SK-N-SH (cell line): Measurements from ENCODE around the gene S1PR2. TPM values are rescaled to one million over a fixed set of nuclear protein-coding genes. Genes with fewer than 3 reads are reported as not detected.

Experiments used
- CTCF ChIA-PET: fragments of 300-600, 350-600 bp; formaldehyde crosslinking; extraction: SDS; loops from one replicate; lab custom pipeline; 2021; lab: Yijun Ruan, JAX
- POLR2A ChIA-PET: fragments of 350-600 bp; sonication (Branson Sonifier 250); formaldehyde crosslinking; extraction: SDS; loops from one replicate; lab custom pipeline; 2020; ENCODE audit warnings: antibody characterized with exemption, inconsistent platforms; lab: Yijun Ruan, JAX
- DNase-seq: peaks from one replicate; pipeline ENCODE4 v3.0.0; 2012
- H2AFZ ChIP-seq: fragments of 200-600 bp; sonication (generic); 2 replicates; pipeline ENCODE4 v1.8.1; 2016; ENCODE audit warnings: antibody characterized with exemption, mild to moderate bottlenecking, low read depth
- H3F3A ChIP-seq: fragments of 200-600 bp; sonication (generic); replicated peaks from 2 replicates; pipeline ENCODE3; 2016; ENCODE audit warnings: antibody characterized with exemption, mild to moderate bottlenecking; ENCODE audit not compliant: insufficient read depth
- H3K27ac ChIP-seq, 2 experiments: fragments of 200-500 bp in 1 of 2; fragments of 200-600 bp in 1 of 2; sonication (Bioruptor generic) in 1 of 2; sonication (generic), shearing (Covaris generic) in 1 of 2; 2 replicates each; pipeline versions ENCODE4 v1.5.1 to v1.6.1; 2014 to 2016; ENCODE audit warnings: low read depth in 2 of 2, inconsistent platforms in 1 of 2, low read length in 1 of 2, mild to moderate bottlenecking in 1 of 2, mixed read lengths in 1 of 2
- H3K27me3 ChIP-seq: fragments of 200-600 bp; sonication (generic), shearing (Covaris generic); 2 replicates; pipeline ENCODE4 v1.6.1; 2016; ENCODE audit warnings: mixed run types; ENCODE audit not compliant: insufficient read depth
- H3K36me3 ChIP-seq, 2 experiments: fragments of 200-500 bp in 1 of 2; fragments of 200-600 bp in 1 of 2; sonication (Bioruptor generic) in 1 of 2; sonication (generic) in 1 of 2; replicated peaks in 1 of 2; 2 replicates each; pipeline versions ENCODE3 to v1.5.1; 2014 to 2016; ENCODE audit warnings: low read length in 1 of 2, mild to moderate bottlenecking in 1 of 2; ENCODE audit not compliant: insufficient read depth in 2 of 2, control insufficient read depth in 1 of 2
- H3K4me1 ChIP-seq, 2 experiments: fragments of 200-500 bp in 1 of 2; fragments of 200-600 bp in 1 of 2; sonication (Bioruptor generic) in 1 of 2; sonication (generic), shearing (Covaris generic) in 1 of 2; 2 replicates each; pipeline versions ENCODE4 v1.5.1 to v1.6.1; 2014 to 2016; ENCODE audit warnings: low read depth in 1 of 2, low read length in 1 of 2, mixed run types in 1 of 2; ENCODE audit not compliant: insufficient read depth in 2 of 2, control insufficient read depth in 1 of 2
- H3K4me2 ChIP-seq: fragments of 200-600 bp; sonication (generic), shearing (Covaris generic); 2 replicates; pipeline ENCODE4 v1.6.1; 2017; ENCODE audit warnings: mixed run types
- H3K4me3 ChIP-seq, 2 experiments: fragments of 200-500 bp in 1 of 2; fragments of 200-600 bp in 1 of 2; sonication (Bioruptor generic) in 1 of 2; sonication (generic), shearing (Covaris generic) in 1 of 2; 2 replicates each; pipeline versions ENCODE4 v1.5.1 to v1.8.1; 2014 to 2016; ENCODE audit warnings: low read depth in 2 of 2, inconsistent platforms in 1 of 2, low read length in 1 of 2, mild to moderate bottlenecking in 1 of 2, mixed read lengths in 1 of 2, moderate library complexity in 1 of 2
- H3K79me2 ChIP-seq: fragments of 200-600 bp; sonication (generic); 2 replicates; pipeline ENCODE4 v1.8.1; 2017; ENCODE audit warnings: mild to moderate bottlenecking; ENCODE audit not compliant: insufficient read depth
- H3K9ac ChIP-seq: fragments of 200-600 bp; sonication (generic); 2 replicates; pipeline ENCODE4 v1.6.1; 2017; ENCODE audit warnings: mixed run types
- H3K9me2 ChIP-seq: fragments of 200-600 bp; sonication (generic); 2 replicates; pipeline ENCODE4 v1.6.1; 2017; ENCODE audit warnings: mixed run types
- H3K9me3 ChIP-seq: fragments of 200-600 bp; sonication (generic); 2 replicates; pipeline ENCODE4 v1.6.1; 2017; ENCODE audit warnings: mixed run types, mild to moderate bottlenecking, moderate library complexity
- H4K20me1 ChIP-seq: fragments of 200-600 bp; sonication (generic); 2 replicates; pipeline ENCODE4 v1.6.1; 2017; ENCODE audit warnings: mild to moderate bottlenecking, mixed run types; ENCODE audit not compliant: insufficient read depth
- EP300 ChIP-seq, 2 experiments: IDR thresholded peaks; 2 replicates each; pipeline versions ENCODE4 v1.4.0 to v1.6.1; 2012; ENCODE audit warnings: borderline replicate concordance in 1 of 2, low read depth in 1 of 2, low read length in 1 of 2
- FOXJ3 ChIP-seq: sonication (generic); formaldehyde crosslinking; IDR thresholded peaks from 2 replicates; pipeline ENCODE4 v1.5.1; 2020; ENCODE audit warnings: mild to moderate bottlenecking, missing genetic modification reagents
- FOXM1 ChIP-seq: IDR thresholded peaks from 2 replicates; pipeline ENCODE4 v1.4.0; 2012; ENCODE audit warnings: low read depth, mild to moderate bottlenecking
- JUND ChIP-seq: IDR thresholded peaks from 2 replicates; pipeline ENCODE4 v1.4.0; 2012
- NFIC ChIP-seq: IDR thresholded peaks from 2 replicates; pipeline ENCODE4 v1.4.0; 2012; ENCODE audit warnings: borderline replicate concordance
- POLR2AphosphoS5 ChIP-seq: IDR thresholded peaks from 2 replicates; pipeline ENCODE4 v1.6.1; 2012; ENCODE audit warnings: low read depth, low read length
- RCOR1 ChIP-seq: fragments of 150-350 bp; IDR thresholded peaks from 2 replicates; pipeline ENCODE4 v1.6.1; 2017; ENCODE audit warnings: antibody characterized with exemption, low read length
- SIN3A ChIP-seq: IDR thresholded peaks from 2 replicates; pipeline ENCODE4 v1.6.1; 2012; ENCODE audit warnings: low read depth, mild to moderate bottlenecking, low read length, moderate library complexity, borderline replicate concordance
- YY1 ChIP-seq: IDR thresholded peaks from 2 replicates; pipeline ENCODE4 v1.4.0; 2012; ENCODE audit warnings: low read depth, mild to moderate bottlenecking
- WGBS: methylation state at CpG from one replicate; pipeline ENCODE4 v1.1.6; 2017; ENCODE audit warnings: low lambda C conversion rate; 5-methylcytosine and 5-hydroxymethylcytosine counted together
- polyA plus RNA-seq, 3 experiments: library from polyadenylated mRNA; depleted of rRNA; stranded (reverse); fragments of >200 nt; gene quantifications; 2 replicates each; pipeline ENCODE4 v1.2.3, GENCODE V29; 2012
- TF ChIP-seq, protein P1 (sequence below): IDR thresholded peaks from 2 replicates; pipeline ENCODE4; 2012
- TF ChIP-seq, protein P2 (sequence below): IDR thresholded peaks from 2 replicates; pipeline ENCODE4 v1.6.1; 2012; ENCODE audit warnings: mild to moderate bottlenecking, low read depth, low read length, moderate library complexity
- TF ChIP-seq, protein P3 (sequence below): fragments of 150-350 bp; IDR thresholded peaks from 2 replicates; pipeline ENCODE4 v1.6.1; 2017; ENCODE audit warnings: antibody characterized with exemption, low read length, low read depth, borderline replicate concordance
- TF ChIP-seq, protein P4 (sequence below): fragments of 200-600 bp; sonication (generic); IDR thresholded peaks from 2 replicates; pipeline ENCODE4 v1.6.1; 2017; ENCODE audit warnings: antibody characterized with exemption, mild to moderate bottlenecking, moderate library complexity

The S1PR2 gene
- polyA plus RNA-seq, 1 of the 3 experiments (the other 2 are of a cell fraction) = 3.6 TPM

DNA sequence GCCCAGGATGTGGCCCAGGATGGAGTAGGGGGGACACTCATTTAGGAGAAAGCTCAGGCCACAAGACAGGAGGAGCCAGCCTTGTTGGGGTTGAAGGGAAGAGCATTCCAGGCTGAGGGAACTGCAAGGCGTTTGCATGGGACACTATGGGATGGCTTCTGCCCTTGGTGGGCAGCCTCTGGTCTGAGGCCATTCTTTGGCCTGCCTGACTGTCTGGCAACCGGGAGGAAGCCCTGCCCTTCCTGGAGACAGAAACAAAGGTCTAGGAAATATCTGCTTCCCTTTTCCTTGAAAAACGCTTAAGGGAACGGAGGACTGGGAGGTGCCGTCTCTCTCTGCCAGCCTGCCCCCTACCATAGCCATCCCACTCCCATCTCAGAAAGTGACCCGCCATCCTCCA, 36.9 kb upstream of the S1PR2 start:
- Histone ChIP-seq H3F3A (peaks cover 2% of the 10 kb centered on the region), H3K27me3 (no peaks in the 10 kb centered on the region), H3K36me3 (no peaks in the 10 kb centered on the region), H3K9me3 (no peaks in the 10 kb centered on the region), H4K20me1 (no peaks in the 10 kb centered on the region), H2AFZ (no peak overlapping the region), H3K9ac (no peak overlapping the region), H3K4me2 (no peak overlapping the region), H3K4me3 (no peak overlapping the region), H3K4me1 (peaks cover 0 to 4% of the 10 kb centered on the region in 2 experiments; a peak in 2 of 4 replicates), H3K9me2 (no peaks in the 10 kb centered on the region), H3K79me2 (no peaks in the 10 kb centered on the region), H3K27ac (no peak overlapping the region)
- no peak for DNase-seq
- ChIA-PET CTCF (interaction anchor here (0.8 to 17.2 kb wide), 8 partner anchors 9 to 155 kb away, joined by 3 to 596 read pairs (median 35); partner anchors contain the start of genes CDC37, ICAM4, ICAM5 and TYK2), POLR2A (no interaction called here)
- 83% methylated on average over 3 of the region's 6 CpGs for WGBS
- TF ChIP-seq YY1 (no peak), FOXM1 (no peak), JUND (no peak), EP300 (IDR thresholded peaks at IDR 0.05; ENCODE audit: borderline replicate concordance in 1 of 2, low read depth in 1 of 2, low read length in 1 of 2) (no peak), RCOR1 (no peak)
- TF ChIP-seq, protein P1, sequence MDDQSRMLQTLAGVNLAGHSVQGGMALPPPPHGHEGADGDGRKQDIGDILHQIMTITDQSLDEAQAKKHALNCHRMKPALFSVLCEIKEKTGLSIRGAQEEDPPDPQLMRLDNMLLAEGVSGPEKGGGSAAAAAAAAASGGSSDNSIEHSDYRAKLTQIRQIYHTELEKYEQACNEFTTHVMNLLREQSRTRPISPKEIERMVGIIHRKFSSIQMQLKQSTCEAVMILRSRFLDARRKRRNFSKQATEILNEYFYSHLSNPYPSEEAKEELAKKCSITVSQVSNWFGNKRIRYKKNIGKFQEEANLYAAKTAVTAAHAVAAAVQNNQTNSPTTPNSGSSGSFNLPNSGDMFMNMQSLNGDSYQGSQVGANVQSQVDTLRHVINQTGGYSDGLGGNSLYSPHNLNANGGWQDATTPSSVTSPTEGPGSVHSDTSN = no peak
- TF ChIP-seq, protein P2, sequence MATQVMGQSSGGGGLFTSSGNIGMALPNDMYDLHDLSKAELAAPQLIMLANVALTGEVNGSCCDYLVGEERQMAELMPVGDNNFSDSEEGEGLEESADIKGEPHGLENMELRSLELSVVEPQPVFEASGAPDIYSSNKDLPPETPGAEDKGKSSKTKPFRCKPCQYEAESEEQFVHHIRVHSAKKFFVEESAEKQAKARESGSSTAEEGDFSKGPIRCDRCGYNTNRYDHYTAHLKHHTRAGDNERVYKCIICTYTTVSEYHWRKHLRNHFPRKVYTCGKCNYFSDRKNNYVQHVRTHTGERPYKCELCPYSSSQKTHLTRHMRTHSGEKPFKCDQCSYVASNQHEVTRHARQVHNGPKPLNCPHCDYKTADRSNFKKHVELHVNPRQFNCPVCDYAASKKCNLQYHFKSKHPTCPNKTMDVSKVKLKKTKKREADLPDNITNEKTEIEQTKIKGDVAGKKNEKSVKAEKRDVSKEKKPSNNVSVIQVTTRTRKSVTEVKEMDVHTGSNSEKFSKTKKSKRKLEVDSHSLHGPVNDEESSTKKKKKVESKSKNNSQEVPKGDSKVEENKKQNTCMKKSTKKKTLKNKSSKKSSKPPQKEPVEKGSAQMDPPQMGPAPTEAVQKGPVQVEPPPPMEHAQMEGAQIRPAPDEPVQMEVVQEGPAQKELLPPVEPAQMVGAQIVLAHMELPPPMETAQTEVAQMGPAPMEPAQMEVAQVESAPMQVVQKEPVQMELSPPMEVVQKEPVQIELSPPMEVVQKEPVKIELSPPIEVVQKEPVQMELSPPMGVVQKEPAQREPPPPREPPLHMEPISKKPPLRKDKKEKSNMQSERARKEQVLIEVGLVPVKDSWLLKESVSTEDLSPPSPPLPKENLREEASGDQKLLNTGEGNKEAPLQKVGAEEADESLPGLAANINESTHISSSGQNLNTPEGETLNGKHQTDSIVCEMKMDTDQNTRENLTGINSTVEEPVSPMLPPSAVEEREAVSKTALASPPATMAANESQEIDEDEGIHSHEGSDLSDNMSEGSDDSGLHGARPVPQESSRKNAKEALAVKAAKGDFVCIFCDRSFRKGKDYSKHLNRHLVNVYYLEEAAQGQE = no peak

DNA sequence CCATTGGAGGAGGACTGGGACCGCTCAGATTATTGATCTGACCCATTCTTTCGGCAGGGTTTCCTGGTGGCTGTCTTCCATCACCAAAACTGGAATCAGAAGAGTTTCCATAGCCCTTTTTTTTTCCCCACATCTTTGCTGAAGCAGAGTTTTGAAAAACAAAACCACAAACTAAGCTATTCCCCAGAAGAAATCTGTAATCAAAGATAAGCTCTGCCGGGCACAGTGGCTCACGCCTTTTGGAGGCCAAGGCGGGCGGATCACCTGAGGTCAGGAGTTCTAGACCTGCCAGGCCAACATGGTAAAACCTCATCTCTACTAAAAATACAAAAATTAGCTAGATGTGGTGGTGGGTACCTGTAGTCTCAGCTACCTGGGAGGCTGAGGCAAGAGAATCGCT, 35.6 kb upstream of the S1PR2 start:
- peaks cover 2% of the 10 kb centered on the region for H3F3A ChIP-seq
- WGBS = 92% methylated on average over 7 of the region's 7 CpGs
- no peak overlapping the region for H3K9ac ChIP-seq
- H4K20me1 ChIP-seq = no peaks in the 10 kb centered on the region
- H3K9me3 ChIP-seq = no peaks in the 10 kb centered on the region
- H3K4me3 ChIP-seq = no peak overlapping the region
- H2AFZ ChIP-seq = no peak overlapping the region
- no peaks in the 10 kb centered on the region for H3K36me3 ChIP-seq
- CTCF ChIA-PET = interaction anchor here (6.3 to 17.2 kb wide), 3 partner anchors 8 to 117 kb away, joined by 65 to 596 read pairs (median 81); partner anchors contain the start of genes ICAM4, ICAM5 and TYK2
- POLR2A ChIA-PET = no interaction called here
- no peaks in the 10 kb centered on the region for H3K9me2 ChIP-seq
- no peak for DNase-seq
- peaks cover 0 to 4% of the 10 kb centered on the region in 2 experiments; a peak in 2 of 4 replicates for H3K4me1 ChIP-seq
- no peaks in the 10 kb centered on the region for H3K27me3 ChIP-seq
- H3K27ac ChIP-seq = no peak overlapping the region
- H3K4me2 ChIP-seq = no peak overlapping the region
- H3K79me2 ChIP-seq = no peaks in the 10 kb centered on the region
- TF ChIP-seq SIN3A = no peak
- no peak for TF ChIP-seq FOXM1
- TF ChIP-seq EP300 (IDR thresholded peaks at IDR 0.05; ENCODE audit: borderline replicate concordance in 1 of 2, low read depth in 1 of 2, low read length in 1 of 2) = no peak
- no peak for TF ChIP-seq NFIC
- no peak for TF ChIP-seq POLR2AphosphoS5
- TF ChIP-seq, protein P1 = no peak
- no peak for TF ChIP-seq FOXJ3 (CRISPR knock-in tag)
- TF ChIP-seq, protein P2 = no peak
- TF ChIP-seq, protein P3, sequence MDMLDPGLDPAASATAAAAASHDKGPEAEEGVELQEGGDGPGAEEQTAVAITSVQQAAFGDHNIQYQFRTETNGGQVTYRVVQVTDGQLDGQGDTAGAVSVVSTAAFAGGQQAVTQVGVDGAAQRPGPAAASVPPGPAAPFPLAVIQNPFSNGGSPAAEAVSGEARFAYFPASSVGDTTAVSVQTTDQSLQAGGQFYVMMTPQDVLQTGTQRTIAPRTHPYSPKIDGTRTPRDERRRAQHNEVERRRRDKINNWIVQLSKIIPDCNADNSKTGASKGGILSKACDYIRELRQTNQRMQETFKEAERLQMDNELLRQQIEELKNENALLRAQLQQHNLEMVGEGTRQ = no peak
- TF ChIP-seq, protein P4, sequence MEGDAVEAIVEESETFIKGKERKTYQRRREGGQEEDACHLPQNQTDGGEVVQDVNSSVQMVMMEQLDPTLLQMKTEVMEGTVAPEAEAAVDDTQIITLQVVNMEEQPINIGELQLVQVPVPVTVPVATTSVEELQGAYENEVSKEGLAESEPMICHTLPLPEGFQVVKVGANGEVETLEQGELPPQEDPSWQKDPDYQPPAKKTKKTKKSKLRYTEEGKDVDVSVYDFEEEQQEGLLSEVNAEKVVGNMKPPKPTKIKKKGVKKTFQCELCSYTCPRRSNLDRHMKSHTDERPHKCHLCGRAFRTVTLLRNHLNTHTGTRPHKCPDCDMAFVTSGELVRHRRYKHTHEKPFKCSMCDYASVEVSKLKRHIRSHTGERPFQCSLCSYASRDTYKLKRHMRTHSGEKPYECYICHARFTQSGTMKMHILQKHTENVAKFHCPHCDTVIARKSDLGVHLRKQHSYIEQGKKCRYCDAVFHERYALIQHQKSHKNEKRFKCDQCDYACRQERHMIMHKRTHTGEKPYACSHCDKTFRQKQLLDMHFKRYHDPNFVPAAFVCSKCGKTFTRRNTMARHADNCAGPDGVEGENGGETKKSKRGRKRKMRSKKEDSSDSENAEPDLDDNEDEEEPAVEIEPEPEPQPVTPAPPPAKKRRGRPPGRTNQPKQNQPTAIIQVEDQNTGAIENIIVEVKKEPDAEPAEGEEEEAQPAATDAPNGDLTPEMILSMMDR = no peak
